Tibial artery (tissue), 4 donors: ENCODE data around the gene CDC42SE2.
"Not testable (repeated sequence)": the region's sequence is repeated elsewhere in the genome, so short reads cannot be mapped to it uniquely, and the experiment has no call there.

Source experiments
- DNase-seq, 2 donors: peaks; one replicate each; pipeline ENCODE4 v3.0.0-alpha.2; 2019
- H3K27ac ChIP-seq, 2 donors: fragments of 200-600 bp; sonication (generic) in 1 of 2; 1 replicate in 1 of 2; 2 replicates in 1 of 2; pipeline ENCODE4 v1.5.1; 2018 to 2019; ENCODE audit warnings: mild to moderate bottlenecking in 1 of 2
- H3K27me3 ChIP-seq, 2 donors: fragments of 200-600 bp; sonication (generic) in 1 of 2; one replicate each; pipeline versions ENCODE4 v1.5.1 to v1.6.0; 2016 to 2019
- H3K36me3 ChIP-seq, 3 donors: fragments of 200-600 bp; sonication (generic) in 2 of 3; one replicate each; pipeline ENCODE4 v1.5.1; 2016 to 2019; ENCODE audit warnings: mild to moderate bottlenecking in 2 of 3
- H3K4me1 ChIP-seq, 4 donors: fragments of 200-600 bp; sonication (generic) in 2 of 4; 1 replicate in 3 of 4; 2 replicates in 1 of 4; pipeline ENCODE4 v1.5.1; 2016 to 2019
- H3K4me3 ChIP-seq, 2 donors: fragments of 200-600 bp; sonication (generic) in 1 of 2; 1 replicate in 1 of 2; 2 replicates in 1 of 2; pipeline ENCODE4 v1.5.1; 2018 to 2019; ENCODE audit warnings: mild to moderate bottlenecking in 2 of 2
- H3K9me3 ChIP-seq, 3 donors: fragments of 200-600 bp; sonication (generic) in 1 of 3; one replicate each; pipeline ENCODE4 v1.5.1; 2016 to 2019
- intact Hi-C: fragments of 100-400 bp; cut with DNase I; formaldehyde crosslinking; loops from one replicate; pipeline ENCODE4 v1.15.0; 2023; ENCODE audit warnings: low total_unique reads
- TF ChIP-seq, protein P1 (sequence below), 2 experiments: fragments of 200-600 bp in 1 of 2; fragments of 450-650 bp in 1 of 2; IDR thresholded peaks; one replicate each; pipeline ENCODE4 v1.5.1; 2017 to 2019; ENCODE audit warnings: antibody characterized with exemption in 2 of 2, mild to moderate bottlenecking in 1 of 2, moderate library complexity in 1 of 2

The CDC42SE2 gene

DNA sequence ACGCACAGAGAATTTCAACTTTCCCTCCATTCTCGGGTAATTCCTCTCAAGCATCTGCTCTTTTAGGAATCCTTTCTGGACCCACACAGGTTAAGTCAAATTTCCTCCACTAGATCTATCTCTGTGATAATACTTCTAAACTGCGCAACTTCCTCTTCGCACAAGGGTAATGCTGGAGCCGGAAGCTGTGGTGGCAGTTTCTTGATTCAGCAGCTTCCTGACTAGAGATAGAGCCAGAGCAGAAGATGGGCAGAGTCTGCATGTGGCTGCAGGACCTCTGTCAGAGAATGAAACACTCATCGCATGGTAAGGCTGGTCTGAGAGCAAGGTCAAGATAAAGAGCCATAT, 11.1 kb upstream of the CDC42SE2 start:
- no peak overlapping the region for H3K27ac ChIP-seq
- H3K36me3 ChIP-seq, result no peaks in the 10 kb centered on the region
- H3K27me3 ChIP-seq, result no peaks in the 10 kb centered on the region
- TF ChIP-seq, protein P1, sequence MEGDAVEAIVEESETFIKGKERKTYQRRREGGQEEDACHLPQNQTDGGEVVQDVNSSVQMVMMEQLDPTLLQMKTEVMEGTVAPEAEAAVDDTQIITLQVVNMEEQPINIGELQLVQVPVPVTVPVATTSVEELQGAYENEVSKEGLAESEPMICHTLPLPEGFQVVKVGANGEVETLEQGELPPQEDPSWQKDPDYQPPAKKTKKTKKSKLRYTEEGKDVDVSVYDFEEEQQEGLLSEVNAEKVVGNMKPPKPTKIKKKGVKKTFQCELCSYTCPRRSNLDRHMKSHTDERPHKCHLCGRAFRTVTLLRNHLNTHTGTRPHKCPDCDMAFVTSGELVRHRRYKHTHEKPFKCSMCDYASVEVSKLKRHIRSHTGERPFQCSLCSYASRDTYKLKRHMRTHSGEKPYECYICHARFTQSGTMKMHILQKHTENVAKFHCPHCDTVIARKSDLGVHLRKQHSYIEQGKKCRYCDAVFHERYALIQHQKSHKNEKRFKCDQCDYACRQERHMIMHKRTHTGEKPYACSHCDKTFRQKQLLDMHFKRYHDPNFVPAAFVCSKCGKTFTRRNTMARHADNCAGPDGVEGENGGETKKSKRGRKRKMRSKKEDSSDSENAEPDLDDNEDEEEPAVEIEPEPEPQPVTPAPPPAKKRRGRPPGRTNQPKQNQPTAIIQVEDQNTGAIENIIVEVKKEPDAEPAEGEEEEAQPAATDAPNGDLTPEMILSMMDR (IDR thresholded peaks at IDR 0.05), result no peak
- intact Hi-C loops, result no loop called here
- H3K9me3 ChIP-seq, result no peaks in the 10 kb centered on the region
- DNase-seq, result peak; percentile 67 to 69
- H3K4me3 ChIP-seq, result no peak overlapping the region
- H3K4me1 ChIP-seq, result no peaks in the 10 kb centered on the region

DNA sequence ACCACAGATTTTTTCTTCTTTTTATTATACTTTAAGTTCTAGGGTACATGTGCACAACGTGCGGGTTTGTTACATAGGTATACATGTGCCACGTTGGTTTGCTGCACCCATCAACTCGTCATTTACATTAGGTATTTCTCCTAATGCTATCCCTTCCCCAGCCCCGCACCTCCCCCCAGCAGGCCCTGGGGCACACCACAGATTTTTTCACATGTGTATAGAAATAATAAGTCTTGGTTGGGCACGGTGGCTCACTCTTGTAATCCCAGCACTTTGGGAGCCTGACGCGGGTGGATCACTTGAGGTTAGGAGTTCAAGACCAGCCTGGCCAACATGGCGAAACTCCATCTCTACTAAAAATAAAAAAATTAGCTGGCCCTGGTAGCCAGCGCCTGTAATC, 9.8 kb upstream of the CDC42SE2 start:
- H3K4me1 ChIP-seq, intact Hi-C loops, DNase-seq, H3K27me3 ChIP-seq, H3K4me3 ChIP-seq, H3K27ac ChIP-seq, H3K9me3 ChIP-seq, H3K36me3 ChIP-seq: not testable (repeated sequence)

DNA sequence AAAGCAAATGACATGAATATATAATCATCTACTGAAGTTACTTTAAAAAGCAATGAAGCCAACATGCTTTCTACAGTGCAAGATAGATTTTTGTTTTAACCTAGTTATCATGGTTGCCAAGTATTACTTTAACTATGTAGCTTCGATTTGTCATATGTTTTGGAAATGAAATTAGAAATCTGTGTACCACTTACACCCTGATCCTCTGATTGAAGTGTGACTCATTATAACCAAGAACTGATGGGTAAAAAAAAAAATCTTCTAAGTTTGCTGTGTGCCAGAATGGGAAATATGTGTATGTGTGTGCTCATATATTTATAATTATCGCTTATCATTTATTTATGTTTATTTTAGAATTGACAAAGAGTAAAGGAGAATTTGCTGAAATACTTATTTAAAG, 9.1 kb upstream of the CDC42SE2 start:
- H3K36me3 ChIP-seq, result no peaks in the 10 kb centered on the region
- no peak overlapping the region for H3K4me3 ChIP-seq
- no peaks in the 10 kb centered on the region for H3K27me3 ChIP-seq
- no peak for DNase-seq
- TF ChIP-seq, protein P1 (IDR thresholded peaks at IDR 0.05), result no peak
- intact Hi-C loops, result no loop called here
- no peaks in the 10 kb centered on the region for H3K4me1 ChIP-seq
- H3K9me3 ChIP-seq, result no peaks in the 10 kb centered on the region
- no peak overlapping the region for H3K27ac ChIP-seq

DNA sequence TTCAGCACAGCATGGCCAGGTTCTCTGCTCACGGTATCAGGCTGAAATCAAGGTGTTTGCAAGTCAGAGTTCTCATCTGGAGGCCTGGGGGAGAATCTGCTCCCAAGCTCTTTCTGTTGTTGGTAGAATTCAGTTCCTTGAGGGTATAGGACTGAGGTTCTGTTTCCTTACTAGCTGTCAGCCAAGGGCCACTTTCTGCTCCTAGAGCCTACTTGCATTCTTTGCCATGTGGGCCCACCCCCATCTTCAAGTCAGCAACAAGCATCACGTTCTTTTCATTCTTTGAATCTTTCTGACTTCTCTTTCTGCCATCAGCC, 7.4 kb upstream of the CDC42SE2 start:
- intact Hi-C loops, result no loop called here
- TF ChIP-seq, protein P1 (IDR thresholded peaks at IDR 0.05), result no peak
- H3K27me3 ChIP-seq, result no peaks in the 10 kb centered on the region
- H3K4me1 ChIP-seq, result no peaks in the 10 kb centered on the region
- no peak overlapping the region for H3K27ac ChIP-seq
- no peak for DNase-seq
- no peaks in the 10 kb centered on the region for H3K36me3 ChIP-seq
- H3K4me3 ChIP-seq, result no peak overlapping the region
- H3K9me3 ChIP-seq, result no peaks in the 10 kb centered on the region

DNA sequence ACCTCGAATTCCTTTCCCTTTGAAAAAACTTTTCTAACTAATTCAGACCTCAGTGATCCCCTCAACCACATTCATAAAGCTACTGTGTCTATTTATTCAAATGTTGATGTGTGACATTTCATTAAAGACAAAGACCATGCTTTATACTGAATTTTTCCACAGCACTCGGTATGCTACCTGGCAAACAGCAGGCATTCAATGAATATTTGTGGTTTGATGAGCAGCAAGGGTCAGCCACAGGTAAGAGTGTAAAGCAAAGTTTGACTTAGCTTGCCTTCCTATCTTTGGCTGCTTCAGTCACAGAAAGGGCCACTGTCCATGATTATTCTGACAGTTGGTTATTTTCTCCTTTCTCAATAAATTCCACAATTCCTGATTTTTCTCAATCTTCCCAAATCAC, 5.1 kb upstream of the CDC42SE2 start:
- TF ChIP-seq, protein P1 (IDR thresholded peaks at IDR 0.05), result no peak
- H3K4me1 ChIP-seq, result no peaks in the 10 kb centered on the region
- no peak overlapping the region for H3K4me3 ChIP-seq
- no peaks in the 10 kb centered on the region for H3K36me3 ChIP-seq
- no peaks in the 10 kb centered on the region for H3K27me3 ChIP-seq
- no peak for DNase-seq
- H3K27ac ChIP-seq, result no peak overlapping the region
- intact Hi-C loops, result no loop called here
- H3K9me3 ChIP-seq, result no peaks in the 10 kb centered on the region

DNA sequence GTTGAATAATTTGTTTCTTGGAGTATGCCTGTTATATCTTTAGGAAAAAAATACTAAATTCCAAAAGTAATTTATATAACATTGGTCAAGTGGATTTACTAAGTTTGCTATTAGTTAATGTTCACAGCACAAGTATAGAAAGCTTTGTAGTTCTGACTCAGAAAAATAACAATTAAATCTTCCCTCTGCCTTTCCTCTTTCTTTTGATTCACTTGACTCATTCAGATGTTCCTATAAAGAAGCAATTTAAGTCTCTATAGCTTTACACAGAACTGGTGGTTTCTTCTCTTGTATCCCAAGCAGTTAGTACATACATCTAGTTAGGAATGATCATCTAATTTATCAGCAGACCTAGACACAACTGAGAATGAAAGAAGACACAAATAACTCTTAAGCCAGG, 4.5 kb upstream of the CDC42SE2 start:
- no peaks in the 10 kb centered on the region for H3K4me1 ChIP-seq
- H3K27me3 ChIP-seq, result no peaks in the 10 kb centered on the region
- intact Hi-C loops, result no loop called here
- H3K9me3 ChIP-seq, result no peaks in the 10 kb centered on the region
- TF ChIP-seq, protein P1 (IDR thresholded peaks at IDR 0.05), result no peak
- no peak overlapping the region for H3K27ac ChIP-seq
- DNase-seq, result no peak
- peaks cover 0 to 3% (median 0%) of the 10 kb centered on the region in 3 donors for H3K36me3 ChIP-seq
- no peak overlapping the region for H3K4me3 ChIP-seq
